ENCODE measurements around the gene CNOT3.
"Not testable (repeated sequence)": the region's sequence is repeated elsewhere in the genome, so short reads cannot be mapped to it uniquely, and the experiment has no call there.

Gene CNOT3

DNA sequence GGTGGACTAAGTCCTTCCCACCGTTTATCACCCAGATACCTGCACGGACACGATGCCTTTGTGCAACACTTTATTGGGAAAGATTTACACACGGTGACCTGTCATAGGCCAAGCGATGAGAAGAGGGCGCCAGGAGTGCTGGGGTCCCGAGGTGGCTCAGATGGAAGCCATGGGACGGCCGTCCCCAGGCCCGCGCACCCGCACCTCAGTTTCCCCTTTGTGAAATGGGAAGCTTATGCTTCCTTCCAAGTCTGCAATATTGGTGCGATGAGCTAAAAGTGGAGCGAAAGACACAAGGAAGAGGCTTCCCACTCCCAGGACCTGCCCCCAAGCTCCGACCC is 35.8 kb downstream of the CNOT3 start:
- no peak for DNase-seq

DNA sequence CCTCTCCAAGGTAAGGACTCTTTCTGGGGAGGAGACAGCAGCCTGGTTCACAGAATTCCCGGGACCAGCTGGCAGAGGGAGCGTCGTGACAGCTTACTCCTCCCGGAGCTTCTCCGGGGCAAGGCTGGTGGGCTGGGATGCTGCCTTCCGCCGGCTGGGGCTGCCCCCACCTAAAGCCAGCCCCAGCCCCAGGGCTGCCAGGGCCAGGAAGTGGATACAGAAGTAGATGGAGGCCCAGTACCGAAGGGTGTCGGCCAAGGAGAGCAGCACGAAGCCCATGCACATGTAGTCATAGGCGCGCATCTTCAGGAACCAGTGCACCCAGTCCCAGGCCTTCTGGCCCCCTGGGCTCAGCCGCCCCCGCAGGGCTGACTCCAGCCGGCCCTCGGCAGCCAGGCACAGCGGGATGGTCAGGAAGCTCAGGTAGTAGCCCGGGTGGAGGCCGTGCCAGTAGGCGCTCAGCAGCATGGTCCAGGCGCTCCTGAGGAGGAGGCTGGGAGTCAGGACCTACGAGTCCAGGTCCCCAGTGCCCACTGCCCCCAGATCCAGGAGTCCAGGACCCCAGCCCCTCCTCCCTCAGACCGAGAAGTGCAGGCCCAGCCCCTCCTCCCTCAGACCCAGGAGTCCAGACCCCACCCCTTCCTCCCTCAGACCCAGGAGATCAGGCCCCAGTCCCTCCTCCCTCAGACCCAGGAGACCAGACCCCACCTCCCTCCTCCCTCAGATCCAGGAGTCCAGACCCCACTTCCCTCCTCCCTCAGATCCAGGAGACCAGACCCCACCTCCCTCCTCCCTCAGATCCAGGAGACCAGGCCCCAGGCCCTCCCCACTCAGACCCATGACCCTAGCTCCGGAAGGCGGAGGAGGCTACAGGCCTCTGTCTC is 36.6 kb downstream of the CNOT3 start:
- no peak for DNase-seq

DNA sequence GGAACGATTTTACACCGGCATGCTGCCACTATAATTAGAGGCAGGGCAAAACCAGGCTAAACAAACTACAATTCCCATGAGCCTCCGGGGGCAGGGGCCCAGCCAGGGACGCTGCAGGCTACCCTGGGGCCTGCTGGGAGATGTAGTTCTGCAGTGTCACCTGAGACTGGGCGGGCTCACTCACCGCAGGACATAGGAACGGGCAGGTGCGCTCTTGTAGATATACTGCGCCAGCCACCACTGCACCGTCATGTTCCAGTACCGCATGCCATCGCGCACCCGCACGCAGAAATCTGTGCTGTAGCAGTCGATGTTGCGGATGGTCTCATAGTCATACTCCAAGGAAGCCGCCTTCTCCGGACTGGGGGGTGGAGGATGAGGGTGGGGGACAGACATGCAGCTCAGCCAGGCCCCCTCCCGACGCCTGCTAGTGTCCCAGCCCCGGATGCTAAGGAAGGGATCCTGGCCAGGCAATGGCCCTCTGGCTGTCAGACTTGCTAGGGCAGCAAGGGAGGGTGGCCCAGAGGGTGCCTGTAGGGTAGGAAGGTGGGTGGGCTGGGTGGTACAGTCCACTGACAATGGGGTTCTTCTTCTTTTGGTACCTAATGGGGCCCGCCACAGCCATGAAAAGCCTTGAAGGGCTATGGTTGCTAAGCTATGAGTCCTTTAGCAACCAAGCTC is 41.2 kb downstream of the CNOT3 start:
- no peak for DNase-seq

DNA sequence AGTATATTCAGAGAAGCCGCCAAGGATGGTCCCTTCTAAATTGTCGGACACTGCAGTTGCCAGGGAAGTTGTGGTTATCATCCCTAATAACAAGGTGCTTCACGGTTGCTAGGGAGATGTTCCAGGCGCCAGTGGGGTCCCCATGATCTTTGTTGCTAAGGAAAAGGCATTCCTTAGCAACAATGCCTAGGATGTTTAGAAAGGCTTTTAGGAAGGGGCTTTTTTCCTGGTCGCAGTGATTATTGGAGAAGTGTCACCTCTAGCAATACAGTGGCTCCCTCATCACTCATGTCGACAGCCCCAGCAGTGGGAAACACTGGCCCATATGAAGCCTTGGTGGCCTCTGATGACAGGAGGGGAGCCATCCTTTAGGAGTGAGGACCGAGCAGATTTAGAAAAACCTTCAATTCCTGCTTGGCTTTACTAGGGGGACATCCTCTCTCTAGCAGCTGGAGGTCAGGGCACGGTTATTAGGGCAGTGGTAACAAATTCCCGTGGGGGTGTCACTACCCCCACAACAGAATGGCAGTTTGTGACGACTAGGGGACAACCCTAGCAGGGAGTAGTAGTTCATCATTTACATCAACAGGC is 41.8 kb downstream of the CNOT3 start:
- DNase-seq: no peak

DNA sequence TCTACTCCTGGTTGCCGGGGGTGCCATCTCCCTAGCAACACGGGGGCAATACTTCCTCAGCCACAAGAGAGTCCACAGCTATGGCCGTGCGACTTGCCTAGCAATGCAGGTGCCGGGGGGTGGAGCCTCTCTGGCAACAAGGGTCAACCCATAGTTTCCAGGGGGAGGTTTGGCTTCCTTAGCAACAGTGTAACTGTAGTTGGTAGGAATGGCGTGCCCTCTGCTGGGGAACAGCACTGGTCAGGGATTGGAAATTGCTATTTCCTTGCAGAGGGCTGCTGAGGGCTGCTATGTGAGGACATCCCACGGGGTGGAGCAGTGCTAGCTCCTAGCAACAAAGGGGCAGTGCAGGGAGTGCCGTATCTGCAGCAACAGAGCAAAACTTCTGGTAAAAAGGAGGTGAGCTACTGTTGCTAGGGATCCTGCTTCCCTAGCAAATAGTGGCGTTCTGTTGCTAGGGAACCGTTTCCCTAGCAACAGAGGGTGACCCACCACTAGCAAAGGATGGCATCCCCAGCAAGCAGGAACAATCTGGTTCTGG is 42.4 kb downstream of the CNOT3 start:
- DNase-seq: no peak

DNA sequence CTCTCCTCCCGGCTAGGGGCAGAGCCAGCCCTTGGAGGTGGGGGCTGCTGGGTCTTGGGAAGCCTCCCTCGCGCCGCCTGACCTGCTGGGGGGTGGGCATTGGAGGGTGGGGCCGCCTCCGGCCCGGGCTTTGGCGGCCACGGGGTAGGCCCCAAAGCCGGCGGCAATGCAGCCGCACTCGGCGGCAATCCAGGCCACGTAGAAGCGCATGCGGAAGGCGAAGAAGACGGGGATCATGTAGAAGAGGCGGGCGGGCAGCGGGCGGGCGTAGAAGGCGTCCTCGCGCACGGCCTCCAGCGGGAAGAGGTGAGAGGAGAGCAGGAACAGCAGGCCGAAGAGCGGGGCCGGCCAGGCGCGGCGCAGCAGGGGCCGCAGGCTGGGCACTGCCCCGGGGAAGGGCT is 43.1 kb downstream of the CNOT3 start:
- DNase-seq: no peak

DNA sequence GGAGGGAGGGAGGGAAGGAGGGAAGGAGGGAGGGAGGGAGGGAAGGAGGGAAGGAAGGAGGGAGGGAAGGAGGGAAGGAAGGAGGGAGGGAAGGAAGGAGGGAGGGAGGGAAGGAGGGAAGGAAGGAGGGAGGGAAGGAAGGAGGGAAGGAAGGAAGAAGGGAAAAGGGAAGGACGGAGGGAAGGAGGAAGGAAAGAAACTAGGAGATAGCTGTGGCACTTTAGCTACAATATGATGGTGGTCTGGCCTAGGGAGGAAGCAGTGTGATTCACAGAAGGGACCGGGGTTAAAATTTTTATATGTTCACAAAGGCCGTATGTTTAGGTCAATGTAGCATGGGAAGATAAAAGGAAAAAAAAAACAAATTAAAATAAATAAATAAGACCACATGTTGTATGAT is 44.3 kb downstream of the CNOT3 start:
- DNase-seq: not testable (repeated sequence)

DNA sequence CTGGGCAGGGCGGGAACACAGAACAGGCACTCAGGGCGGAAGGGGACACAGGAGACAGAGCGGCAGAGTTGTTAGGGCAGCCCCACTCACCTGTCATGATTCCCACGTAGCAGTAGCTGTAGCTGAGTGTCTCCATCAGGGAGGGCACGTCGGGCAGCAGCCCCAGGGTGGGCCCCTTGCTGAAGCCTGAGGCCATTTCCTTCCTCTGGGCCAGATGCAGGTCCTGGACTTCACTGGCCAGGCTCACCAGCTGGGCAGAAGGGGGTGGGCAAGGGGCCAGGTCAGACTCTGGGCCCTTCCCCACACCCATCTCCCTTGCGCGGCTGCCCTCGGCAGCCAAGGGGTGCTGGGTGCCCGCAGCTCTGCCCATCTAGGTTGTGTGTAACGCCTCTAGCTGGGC is 45.9 kb downstream of the CNOT3 start:
- no peak for DNase-seq

DNA sequence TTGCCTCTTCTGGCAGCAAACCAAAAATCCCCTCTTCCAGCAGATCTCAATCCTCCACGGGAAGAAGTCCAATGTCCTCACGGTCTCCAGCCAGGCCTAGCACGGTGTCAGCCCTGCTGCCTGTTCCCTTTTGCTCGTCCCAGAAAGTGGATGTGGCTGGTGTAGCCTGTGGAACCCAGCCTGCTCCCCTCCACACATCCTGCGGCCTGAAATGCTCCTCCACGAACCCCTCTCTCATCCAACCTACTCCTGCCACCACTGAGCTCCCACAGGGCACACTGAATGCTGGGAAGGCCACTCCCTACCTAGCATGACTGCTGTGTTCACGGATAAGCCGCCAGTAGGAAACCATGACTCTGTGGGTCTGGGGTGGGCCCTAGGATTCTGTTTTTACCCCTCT is 48.8 kb downstream of the CNOT3 start:
- no peak for DNase-seq

DNA sequence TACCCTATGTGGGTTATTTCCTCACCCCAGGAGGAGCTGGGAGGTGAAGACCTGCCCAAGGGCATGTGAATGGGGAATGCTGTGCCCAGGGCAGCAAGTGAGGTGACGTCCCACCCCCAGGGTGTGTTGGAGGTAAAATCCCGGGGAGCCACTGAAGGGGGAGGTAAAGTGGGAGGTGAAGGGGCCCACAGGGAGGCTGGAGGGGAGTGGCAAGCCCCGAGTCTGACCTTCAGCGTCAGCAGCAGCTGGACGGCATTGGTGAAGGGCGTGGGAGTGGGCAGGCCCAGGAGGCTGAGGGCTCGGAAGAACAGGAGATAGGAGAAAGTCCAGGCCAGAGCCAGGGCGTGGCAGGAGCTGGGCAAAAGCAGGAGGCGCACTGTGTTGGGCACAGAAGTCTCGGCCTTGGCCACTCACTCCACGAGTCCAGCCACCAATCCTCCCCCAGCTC is 49.4 kb downstream of the CNOT3 start:
- DNase-seq: no peak

DNA sequence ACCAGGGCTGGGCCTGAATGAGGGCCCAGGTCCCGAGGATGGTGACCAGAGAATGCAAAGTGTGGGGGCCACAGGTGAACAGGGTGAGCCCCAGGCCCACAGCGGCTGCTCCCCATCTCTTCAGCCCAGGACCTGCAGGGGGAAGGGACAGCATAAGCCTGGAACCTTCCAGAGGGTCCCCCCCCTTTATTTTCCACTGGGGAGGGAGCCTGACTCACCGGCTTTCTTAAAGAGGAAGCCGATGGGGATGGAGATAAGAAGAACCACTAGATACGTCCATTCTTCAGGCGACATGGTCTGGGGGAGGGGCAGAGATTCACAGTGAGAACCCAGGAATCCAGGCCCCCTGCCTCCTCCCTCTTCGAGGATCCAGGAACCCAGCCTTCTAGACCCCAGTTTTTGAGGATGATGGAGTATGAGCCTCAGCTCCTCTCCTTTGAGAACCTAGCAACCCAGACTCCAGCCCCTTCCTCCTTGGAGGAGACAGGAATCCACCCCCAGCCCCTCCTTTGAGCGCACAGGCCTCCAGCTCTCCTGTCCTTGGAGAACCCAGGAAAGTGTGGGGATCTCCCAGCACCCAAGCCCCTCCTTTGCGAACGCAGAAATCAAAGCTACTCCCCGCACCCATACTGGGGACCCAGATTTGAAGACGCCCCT is 50.8 kb downstream of the CNOT3 start:
- peak; percentile 60 for DNase-seq

DNA sequence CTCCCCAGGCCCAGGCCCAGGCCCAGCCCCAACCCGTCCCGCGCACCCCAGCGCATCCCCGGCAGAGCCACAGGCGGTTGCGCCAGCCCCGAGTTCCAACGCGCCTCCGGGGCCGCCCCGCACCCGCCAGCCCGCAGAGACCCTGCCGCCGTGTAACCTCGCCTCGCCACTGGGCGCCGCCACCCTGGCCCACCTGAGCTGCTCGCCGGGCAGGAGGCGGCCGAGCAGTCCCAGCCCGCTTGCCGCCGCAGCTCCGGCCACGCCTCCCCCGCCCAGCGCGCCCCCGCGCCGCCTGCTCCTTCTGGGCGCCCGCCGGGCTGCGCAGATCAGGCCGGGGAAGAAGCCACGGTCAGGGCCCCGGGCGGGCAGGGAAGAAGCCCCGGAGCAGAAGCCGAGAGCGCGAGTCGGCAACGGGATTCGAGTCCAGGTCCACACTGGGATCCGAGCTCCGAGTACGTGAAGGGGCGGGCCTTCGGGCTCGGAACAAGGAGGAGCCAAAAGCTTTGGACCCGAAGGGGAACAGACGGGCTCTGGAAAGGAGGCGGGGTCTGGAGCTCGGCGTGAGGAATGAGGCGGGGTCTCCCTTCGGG is 51.7 kb downstream of the CNOT3 start, which contains the start of gene MBOAT7:
Gene MBOAT7 (minus strand): TSS at position 436 of the 590 bp plus-strand sequence. CDS start 1,072 bp downstream, outside the sequence.
- no peak for DNase-seq

DNA sequence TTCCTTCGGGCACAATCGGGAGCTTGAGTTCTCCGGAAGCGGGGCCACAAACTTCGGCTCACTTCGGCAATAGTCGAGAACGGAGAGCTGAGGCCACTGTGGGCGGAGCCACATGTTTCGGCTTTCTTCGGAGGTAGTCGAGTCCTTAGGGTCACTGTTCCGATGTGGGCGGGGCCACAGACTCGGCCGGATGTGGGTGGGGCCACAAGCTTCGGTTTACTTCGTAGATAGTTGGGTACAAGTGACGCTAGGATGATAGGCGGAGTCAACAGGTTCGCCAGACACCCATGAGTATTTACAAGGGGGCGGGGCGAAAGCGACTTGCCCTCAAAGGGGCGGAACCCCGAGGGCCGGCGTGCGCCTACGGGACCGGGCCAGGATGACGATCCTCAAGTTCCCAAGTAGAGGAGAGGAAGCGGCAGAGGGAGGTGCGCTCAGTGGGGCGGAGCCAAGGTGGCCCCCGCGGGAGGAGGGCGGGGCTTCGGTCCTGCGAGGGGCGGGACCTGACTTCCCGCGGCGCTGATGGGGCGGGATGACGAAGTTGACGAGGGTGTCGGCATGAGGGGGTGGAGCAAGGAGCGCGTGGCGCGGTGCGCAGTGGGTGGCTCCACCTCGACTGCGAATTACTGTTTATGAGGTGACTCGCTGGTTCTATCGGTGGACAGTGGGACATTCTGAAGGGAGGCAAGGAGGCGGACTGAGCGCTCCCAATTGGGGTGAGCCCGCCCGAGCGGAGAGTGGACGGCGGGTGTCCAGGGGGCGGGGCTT is 52.4 kb downstream of the CNOT3 start:
- DNase-seq: peak; percentile 100

DNA sequence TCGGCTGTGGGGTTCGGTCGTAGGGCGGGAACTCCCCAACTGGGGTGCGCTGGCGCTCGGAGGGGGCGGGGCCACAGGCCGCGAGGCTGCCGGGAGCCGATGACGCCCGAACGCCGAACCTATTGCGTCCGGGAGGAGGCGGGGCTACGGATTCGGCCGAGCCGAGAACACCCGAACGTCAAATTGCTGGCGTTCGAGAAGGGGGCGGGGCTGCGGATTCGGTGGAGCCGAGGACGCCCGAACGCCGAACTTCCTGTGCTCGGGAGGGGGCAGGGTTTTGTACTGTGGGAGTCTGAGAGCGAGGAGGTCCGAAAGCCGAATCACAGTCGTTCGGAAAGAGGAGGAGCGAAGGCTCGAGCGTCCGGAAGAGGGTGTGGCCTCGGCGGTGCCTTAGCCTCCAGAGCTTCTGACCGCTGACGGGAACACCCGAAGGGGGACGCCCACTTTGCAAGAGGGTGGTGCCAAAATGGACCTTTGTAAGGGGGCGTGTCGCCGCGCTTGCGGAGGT is 53.0 kb downstream of the CNOT3 start:
- peak; percentile 100 for DNase-seq

DNA sequence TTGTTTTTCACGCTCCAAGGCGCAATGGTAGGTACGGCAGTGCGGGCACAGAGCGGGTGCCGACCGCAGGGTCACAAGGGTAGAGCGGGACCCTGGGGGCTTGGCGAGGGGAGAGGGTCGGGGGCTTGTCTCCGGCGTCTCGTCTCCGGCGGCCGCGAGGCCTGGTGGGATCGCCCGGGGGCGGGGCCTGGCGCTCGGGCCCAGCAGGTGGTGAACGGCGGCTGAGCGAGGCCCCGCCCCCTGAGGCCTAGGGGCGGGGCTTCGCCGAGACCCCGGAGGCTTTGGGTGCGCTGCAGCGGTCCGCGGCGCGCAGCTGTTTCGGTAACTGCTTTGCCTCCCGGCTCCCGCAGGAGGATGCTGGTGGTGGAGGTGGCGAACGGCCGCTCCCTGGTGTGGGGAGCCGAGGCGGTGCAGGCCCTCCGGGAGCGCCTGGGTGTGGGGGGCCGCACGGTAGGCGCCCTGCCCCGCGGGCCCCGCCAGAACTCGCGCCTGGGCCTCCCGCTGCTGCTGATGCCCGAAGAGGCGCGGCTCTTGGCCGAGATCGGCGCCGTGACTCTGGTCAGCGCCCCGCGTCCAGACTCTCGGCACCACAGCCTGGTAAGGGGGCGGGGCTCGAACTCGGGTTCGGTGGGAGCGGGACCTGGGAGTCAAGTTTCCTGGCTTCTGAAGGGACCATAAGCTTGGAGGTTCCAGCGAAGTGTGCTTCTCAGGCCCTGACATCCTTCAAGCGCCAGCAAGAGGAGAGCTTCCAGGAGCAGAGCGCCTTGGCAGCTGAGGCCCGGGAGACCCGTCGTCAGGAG is 53.6 kb downstream of the CNOT3 start, which contains the start of gene TSEN34:
Gene TSEN34 (plus strand): TSS at position 298 of the 800 bp plus-strand sequence. CDS start 57 bp downstream, at position 355.
- DNase-seq: peak; percentile 84

DNA sequence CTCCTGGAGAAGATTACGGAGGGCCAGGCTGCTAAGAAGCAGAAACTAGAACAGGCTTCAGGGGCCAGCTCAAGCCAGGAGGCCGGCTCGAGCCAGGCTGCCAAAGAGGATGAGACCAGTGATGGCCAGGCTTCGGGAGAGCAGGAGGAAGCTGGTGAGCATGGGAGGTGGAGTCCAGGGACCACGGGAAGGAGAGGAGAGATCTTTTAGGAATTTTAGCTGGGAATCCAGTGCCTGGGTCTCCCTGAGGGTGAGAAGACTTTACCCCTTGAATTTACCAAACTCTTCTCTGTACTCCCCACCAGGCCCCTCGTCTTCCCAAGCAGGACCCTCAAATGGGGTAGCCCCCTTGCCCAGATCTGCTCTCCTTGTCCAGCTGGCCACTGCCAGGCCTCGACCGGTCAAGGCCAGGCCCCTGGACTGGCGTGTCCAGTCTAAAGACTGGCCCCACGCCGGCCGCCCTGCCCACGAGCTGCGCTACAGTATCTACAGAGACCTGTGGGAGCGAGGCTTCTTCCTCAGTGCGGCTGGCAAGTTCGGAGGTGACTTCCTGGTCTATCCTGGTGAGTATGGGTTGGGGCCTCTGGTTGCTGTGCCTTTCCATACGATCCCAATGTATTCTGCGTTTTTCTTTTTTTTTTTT is 54.4 kb downstream of the CNOT3 start:
- DNase-seq: no peak

DNA sequence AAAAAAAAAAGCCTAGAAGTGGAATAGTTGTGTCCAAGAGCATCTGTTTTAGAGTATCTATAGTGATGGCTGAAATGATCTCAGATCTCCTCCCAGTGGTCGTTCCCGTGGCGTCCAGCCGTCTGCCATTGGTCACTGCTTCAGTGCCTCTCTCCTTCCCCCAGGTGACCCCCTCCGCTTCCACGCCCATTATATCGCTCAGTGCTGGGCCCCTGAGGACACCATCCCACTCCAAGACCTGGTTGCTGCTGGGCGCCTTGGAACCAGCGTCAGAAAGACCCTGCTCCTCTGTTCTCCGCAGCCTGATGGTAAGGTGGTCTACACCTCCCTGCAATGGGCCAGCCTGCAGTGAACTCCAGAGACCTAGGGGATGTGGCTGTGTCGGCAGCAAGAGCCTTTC is 55.4 kb downstream of the CNOT3 start:
- no peak for DNase-seq

DNA sequence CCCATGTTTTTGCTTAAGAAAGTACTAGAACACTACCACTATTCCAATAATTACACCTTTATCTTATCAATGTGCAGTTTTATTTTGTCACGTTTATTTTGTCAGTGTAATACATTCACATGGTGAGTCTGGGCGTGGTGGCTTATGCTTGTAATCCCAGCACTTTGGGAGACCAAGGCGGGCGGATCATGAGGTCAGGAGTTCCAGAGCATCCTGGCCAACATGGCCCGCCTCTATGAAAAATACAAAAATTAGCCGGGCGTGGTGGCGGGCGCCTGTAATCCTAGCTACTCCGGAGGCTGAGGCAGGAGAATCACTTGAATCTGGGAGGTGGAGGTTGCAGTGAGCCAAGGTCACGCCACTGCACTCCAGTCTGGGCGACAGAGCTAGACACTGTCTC is 56.9 kb downstream of the CNOT3 start:
- DNase-seq: not testable (repeated sequence)

DNA sequence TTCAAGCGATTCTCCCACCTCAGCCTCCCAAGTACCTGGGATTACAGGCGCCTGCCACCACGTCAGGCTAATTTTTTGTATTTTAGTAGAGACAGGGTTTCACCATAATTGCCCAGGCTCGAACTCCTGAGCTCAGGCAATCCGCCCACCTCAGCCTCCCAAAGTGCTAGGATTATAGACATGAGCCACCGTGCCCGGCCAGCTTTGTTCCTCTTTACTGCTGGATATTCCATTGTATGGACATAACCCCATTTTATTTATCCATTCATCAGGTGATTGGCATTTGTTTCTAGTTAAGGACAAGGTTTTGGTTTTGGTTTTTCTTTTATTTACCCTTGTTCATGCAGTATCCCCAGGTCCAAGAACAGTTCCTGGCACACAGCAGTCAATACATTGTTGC is 59.0 kb downstream of the CNOT3 start:
- DNase-seq: no peak

DNA sequence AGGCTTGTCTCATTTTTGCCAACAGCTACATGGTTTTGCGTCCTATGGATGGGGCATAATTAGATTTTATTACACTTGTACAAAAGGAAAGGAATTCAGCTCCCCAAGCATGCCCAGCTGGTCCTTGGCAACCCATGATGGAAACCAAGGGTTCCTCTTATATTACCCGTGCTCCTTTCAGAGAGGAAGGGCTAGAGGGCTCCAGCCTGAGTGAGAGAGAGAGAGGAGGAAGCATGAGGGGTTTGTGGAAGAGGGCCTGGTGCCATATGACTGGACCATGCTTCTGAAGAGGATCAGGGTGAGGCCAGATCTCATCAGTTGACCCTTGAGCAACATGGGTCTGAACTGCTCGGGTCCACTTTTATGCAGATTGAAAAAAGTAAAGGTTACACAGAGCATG is 59.6 kb downstream of the CNOT3 start:
- no peak for DNase-seq

All from stimulated activated CD4-positive, alpha-beta T cell treated with anti-CD3 and anti-CD28 coated beads, Interleukin-1b, Interleukin-23, amount 100 ng/mL, for 48 hours (primary cell).